HepG2 (cell line): ENCODE data around the gene NOTUM. TPM values are rescaled to one million over a fixed set of nuclear protein-coding genes. Genes with fewer than 3 reads are reported as not detected.

Experiments used
- DR1 ChIP-seq: sonication (generic); formaldehyde crosslinking; IDR thresholded peaks from 2 replicates; pipeline ENCODE4 v1.8.0; 2021; ENCODE audit warnings: mild to moderate bottlenecking, missing genetic modification reagents, inconsistent platforms
- FOXJ3 ChIP-seq: sonication (generic); formaldehyde crosslinking; IDR thresholded peaks from 2 replicates; pipeline ENCODE4 v1.4.0; 2020; ENCODE audit warnings: missing genetic modification reagents, mild to moderate bottlenecking, borderline replicate concordance
- FOXK2 ChIP-seq: fragments of 450-650 bp; IDR thresholded peaks from 2 replicates; pipeline ENCODE4 v1.6.1; 2016
- HIVEP1 ChIP-seq: sonication (generic); formaldehyde crosslinking; IDR thresholded peaks from 2 replicates; pipeline ENCODE4 v1.4.0; 2020; ENCODE audit warnings: mild to moderate bottlenecking, missing genetic modification reagents
- HOXA5 ChIP-seq: sonication (generic); formaldehyde crosslinking; IDR thresholded peaks from 2 replicates; pipeline ENCODE4 v1.4.0; 2020; ENCODE audit warnings: missing genetic modification reagents
- IRF2 ChIP-seq: IDR thresholded peaks from 2 replicates; pipeline ENCODE4 v1.6.1; 2018; ENCODE audit warnings: missing genetic modification reagents, missing compliant biosample characterization
- KAT7 ChIP-seq: IDR thresholded peaks from 2 replicates; pipeline ENCODE4 v1.6.1; 2018; ENCODE audit warnings: borderline replicate concordance, missing compliant biosample characterization
- NFE2L2 ChIP-seq: fragments of 150-350 bp; IDR thresholded peaks from 2 replicates; pipeline ENCODE4 v1.6.1; 2014; ENCODE audit warnings: low read length
- NFKB2 ChIP-seq: sonication (generic); formaldehyde crosslinking; IDR thresholded peaks from 2 replicates; pipeline ENCODE4 v1.4.0; 2020; ENCODE audit warnings: missing genetic modification reagents, borderline replicate concordance
- NR2F1 ChIP-seq, 2 experiments: fragments of 450-650 bp in 1 of 2; formaldehyde crosslinking in 1 of 2; IDR thresholded peaks; 2 replicates each; pipeline versions ENCODE4 v1.5.0 to v1.6.1; 2016 to 2020; ENCODE audit warnings: mild to moderate bottlenecking in 1 of 2, missing compliant biosample characterization in 1 of 2, missing genetic modification reagents in 1 of 2, moderate library complexity in 1 of 2
- RFXAP ChIP-seq: sonication (generic); formaldehyde crosslinking; IDR thresholded peaks from 2 replicates; pipeline ENCODE4 v1.4.0; 2020; ENCODE audit warnings: missing genetic modification reagents, borderline replicate concordance
- SRSF1 ChIP-seq: fragments of 200-400 bp; formaldehyde crosslinking; optimal IDR thresholded peaks from 2 replicates; pipeline ENCODE3; 2017; ENCODE audit warnings: mild to moderate bottlenecking, low read depth, low read length, moderate library complexity
- TAF15 ChIP-seq: fragments of 200-400 bp; formaldehyde crosslinking; IDR thresholded peaks from one replicate; pipeline ENCODE4 v1.6.1; 2018; ENCODE audit warnings: mild to moderate bottlenecking, low read depth, low read length; ENCODE audit not compliant: poor library complexity, severe bottlenecking
- THYN1 ChIP-seq: sonication (generic); formaldehyde crosslinking; IDR thresholded peaks from 2 replicates; pipeline ENCODE4 v1.8.1; 2023; ENCODE audit warnings: low read depth, mild to moderate bottlenecking, moderate library complexity, missing genetic modification reagents, borderline replicate concordance
- ZBTB38 ChIP-seq: sonication (generic); formaldehyde crosslinking; IDR thresholded peaks from 2 replicates; pipeline ENCODE4 v1.5.1; 2020; ENCODE audit warnings: mild to moderate bottlenecking, missing genetic modification reagents
- ZNF235 ChIP-seq: sonication (generic); formaldehyde crosslinking; IDR thresholded peaks from 2 replicates; pipeline ENCODE4 v1.8.1; 2023; ENCODE audit warnings: mild to moderate bottlenecking, missing genetic modification reagents, borderline replicate concordance
- ZNF251 ChIP-seq: sonication (generic); formaldehyde crosslinking; IDR thresholded peaks from 2 replicates; pipeline ENCODE4 v1.9.0; 2021; ENCODE audit warnings: mild to moderate bottlenecking, missing genetic modification reagents
- ZNF510 ChIP-seq: sonication (generic); formaldehyde crosslinking; IDR thresholded peaks from 2 replicates; pipeline ENCODE4 v1.4.0; 2020; ENCODE audit warnings: low read depth, mild to moderate bottlenecking, missing genetic modification reagents
- polyA plus RNA-seq, 8 experiments: library from polyadenylated mRNA; depleted of rRNA in 3 of 8; stranded (reverse) in 7 of 8; unstranded in 1 of 8; fragments of >200 nt; fragmentation: Illumina TruSeq in 4 of 8; extraction: Trizol in 4 of 8; gene quantifications; 2 replicates each; pipeline versions ENCODE4 v1.2.1 to v1.2.3, GENCODE V29; 2011 to 2016; ENCODE audit warnings: low read depth in 4 of 8, missing spikeins in 1 of 8, mixed read lengths in 1 of 8; ENCODE audit not compliant: insufficient read depth in 1 of 8
- total RNA-seq, 5 experiments: library from RNA; depleted of rRNA; stranded (reverse); fragments of >200 nt; fragmentation: Illumina TruSeq; extraction: Trizol; gene quantifications; 2 replicates each; pipeline ENCODE4 v1.2.3, GENCODE V29; 2016; ENCODE audit warnings: low read depth in 1 of 5
- TF ChIP-seq, protein P1 (sequence below): sonication (generic); formaldehyde crosslinking; IDR thresholded peaks from 2 replicates; pipeline ENCODE4 v1.4.0; 2020; ENCODE audit warnings: low read depth, mild to moderate bottlenecking, missing genetic modification reagents
- TF ChIP-seq, protein P2 (sequence below): sonication (generic); formaldehyde crosslinking; IDR thresholded peaks from 2 replicates; pipeline ENCODE4 v1.9.0; 2022; ENCODE audit warnings: missing genetic modification reagents, mild to moderate bottlenecking, borderline replicate concordance
- TF ChIP-seq, protein P3 (sequence below): sonication (generic); formaldehyde crosslinking; IDR thresholded peaks from 2 replicates; pipeline ENCODE4 v1.8.0; 2022; ENCODE audit warnings: mild to moderate bottlenecking, missing genetic modification reagents
- TF ChIP-seq, protein P4 (sequence below): sonication (generic); formaldehyde crosslinking; IDR thresholded peaks from 2 replicates; pipeline ENCODE4 v1.5.0; 2020; ENCODE audit warnings: missing genetic modification reagents

Gene NOTUM
- total and polyA plus RNA-seq, 2 of the 13 experiments (the other 11 are each of a cell fraction or from before 2014, with no cell fraction given): 150 to 160 TPM

DNA sequence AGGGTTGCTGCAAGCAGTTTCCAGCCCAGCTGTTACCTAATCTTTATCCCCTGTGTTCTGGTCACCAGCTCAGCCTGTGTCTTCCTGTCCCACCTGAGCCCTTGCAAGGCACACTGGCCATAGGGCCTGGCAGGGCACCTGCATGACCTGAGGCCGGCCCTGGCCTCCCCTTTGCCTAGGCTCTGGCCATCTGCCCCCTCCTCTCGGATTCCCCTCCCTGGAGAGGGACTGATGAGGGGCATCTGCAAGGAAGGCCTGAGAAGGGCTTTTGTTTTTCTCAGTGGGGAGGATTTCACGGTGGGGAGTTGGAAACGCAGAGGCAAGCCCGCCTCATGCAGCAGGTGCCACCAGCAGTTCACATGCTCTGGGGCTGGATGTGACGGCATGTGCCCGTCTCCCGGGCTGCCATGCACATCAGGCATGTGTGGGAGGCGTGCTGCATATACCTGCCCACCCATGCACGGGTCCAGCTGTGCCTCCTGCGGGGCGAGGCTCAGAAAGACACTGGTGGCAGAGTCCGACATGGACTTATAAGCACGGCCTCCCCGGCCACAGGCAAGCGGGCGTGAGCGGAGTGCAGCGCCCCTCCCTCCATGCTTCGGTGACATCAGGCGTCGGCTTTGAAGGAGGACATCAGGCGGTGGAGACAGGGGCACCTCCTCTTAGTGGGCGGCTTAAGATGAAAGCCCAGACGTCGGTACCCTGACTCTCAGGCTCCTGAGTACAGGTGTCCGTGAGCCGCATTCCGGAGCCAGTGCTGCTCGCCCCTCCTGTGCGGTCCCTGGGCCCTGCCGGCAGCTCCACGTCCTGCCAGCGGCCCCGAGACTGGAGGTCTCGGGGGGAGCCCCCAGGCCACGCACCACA is 33.0 kb upstream of the NOTUM start (continued):
- TF ChIP-seq, protein P1, sequence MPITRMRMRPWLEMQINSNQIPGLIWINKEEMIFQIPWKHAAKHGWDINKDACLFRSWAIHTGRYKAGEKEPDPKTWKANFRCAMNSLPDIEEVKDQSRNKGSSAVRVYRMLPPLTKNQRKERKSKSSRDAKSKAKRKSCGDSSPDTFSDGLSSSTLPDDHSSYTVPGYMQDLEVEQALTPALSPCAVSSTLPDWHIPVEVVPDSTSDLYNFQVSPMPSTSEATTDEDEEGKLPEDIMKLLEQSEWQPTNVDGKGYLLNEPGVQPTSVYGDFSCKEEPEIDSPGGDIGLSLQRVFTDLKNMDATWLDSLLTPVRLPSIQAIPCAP (CRISPR knock-in tag): no peak
- TF ChIP-seq HIVEP1 (CRISPR knock-in tag): no peak; the same call in 1 of the 2 replicates
- TF ChIP-seq SRSF1: peak; percentile 56
- 0 out of 2 replicates have a peak, but pooled peaks have one; percentile 67 for TF ChIP-seq THYN1
- no peak; the same call in 1 of the 2 replicates for TF ChIP-seq IRF2 (CRISPR knock-in tag)
- TF ChIP-seq, protein P2, sequence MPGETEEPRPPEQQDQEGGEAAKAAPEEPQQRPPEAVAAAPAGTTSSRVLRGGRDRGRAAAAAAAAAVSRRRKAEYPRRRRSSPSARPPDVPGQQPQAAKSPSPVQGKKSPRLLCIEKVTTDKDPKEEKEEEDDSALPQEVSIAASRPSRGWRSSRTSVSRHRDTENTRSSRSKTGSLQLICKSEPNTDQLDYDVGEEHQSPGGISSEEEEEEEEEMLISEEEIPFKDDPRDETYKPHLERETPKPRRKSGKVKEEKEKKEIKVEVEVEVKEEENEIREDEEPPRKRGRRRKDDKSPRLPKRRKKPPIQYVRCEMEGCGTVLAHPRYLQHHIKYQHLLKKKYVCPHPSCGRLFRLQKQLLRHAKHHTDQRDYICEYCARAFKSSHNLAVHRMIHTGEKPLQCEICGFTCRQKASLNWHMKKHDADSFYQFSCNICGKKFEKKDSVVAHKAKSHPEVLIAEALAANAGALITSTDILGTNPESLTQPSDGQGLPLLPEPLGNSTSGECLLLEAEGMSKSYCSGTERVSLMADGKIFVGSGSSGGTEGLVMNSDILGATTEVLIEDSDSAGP (CRISPR knock-in tag): peak; percentile 79
- no peak for TF ChIP-seq NR2F1 (CRISPR knock-in tag; IDR thresholded peaks at IDR 0.05)
- TF ChIP-seq ZBTB38 (CRISPR knock-in tag): peak; percentile 89
- peak; percentile 55 for TF ChIP-seq HOXA5 (CRISPR knock-in tag)
- no peak for TF ChIP-seq FOXJ3 (CRISPR knock-in tag)
- TF ChIP-seq KAT7 (CRISPR knock-in tag): no peak
- TF ChIP-seq NFKB2 (CRISPR knock-in tag): peak; percentile 24; the same call in 1 of the 2 replicates
- TF ChIP-seq, protein P3, sequence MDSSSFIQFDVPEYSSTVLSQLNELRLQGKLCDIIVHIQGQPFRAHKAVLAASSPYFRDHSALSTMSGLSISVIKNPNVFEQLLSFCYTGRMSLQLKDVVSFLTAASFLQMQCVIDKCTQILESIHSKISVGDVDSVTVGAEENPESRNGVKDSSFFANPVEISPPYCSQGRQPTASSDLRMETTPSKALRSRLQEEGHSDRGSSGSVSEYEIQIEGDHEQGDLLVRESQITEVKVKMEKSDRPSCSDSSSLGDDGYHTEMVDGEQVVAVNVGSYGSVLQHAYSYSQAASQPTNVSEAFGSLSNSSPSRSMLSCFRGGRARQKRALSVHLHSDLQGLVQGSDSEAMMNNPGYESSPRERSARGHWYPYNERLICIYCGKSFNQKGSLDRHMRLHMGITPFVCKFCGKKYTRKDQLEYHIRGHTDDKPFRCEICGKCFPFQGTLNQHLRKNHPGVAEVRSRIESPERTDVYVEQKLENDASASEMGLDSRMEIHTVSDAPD: no peak; the same call in 1 of the 2 replicates
- no peak; the same call in none of the 2 replicates for TF ChIP-seq ZNF251 (CRISPR knock-in tag)
- peak; percentile 90 for TF ChIP-seq DR1 (CRISPR knock-in tag)
- TF ChIP-seq RFXAP: no peak; the same call in 1 of the 2 replicates
- TF ChIP-seq ZNF510: peak; percentile 22; the same call in 1 of the 2 replicates
- TF ChIP-seq ZNF235 (CRISPR knock-in tag): peak; percentile 71; the same call in 1 of the 2 replicates
- no peak for TF ChIP-seq FOXK2
- TF ChIP-seq NFE2L2: no peak
- no peak for TF ChIP-seq TAF15
- TF ChIP-seq, protein P4, sequence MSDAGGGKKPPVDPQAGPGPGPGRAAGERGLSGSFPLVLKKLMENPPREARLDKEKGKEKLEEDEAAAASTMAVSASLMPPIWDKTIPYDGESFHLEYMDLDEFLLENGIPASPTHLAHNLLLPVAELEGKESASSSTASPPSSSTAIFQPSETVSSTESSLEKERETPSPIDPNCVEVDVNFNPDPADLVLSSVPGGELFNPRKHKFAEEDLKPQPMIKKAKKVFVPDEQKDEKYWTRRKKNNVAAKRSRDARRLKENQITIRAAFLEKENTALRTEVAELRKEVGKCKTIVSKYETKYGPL (CRISPR knock-in tag): no peak
